Activated CD8-positive, alpha-beta memory T cell treated with anti-CD3 and anti-CD28 coated beads for 48 hours (primary cell): ENCODE results near the gene NR3C1.

ENCODE experiments used
- DNase-seq, 3 experiments: peaks; one replicate each; pipeline ENCODE4 v3.0.0-alpha.2; 2020; ENCODE audit warnings: low read depth in 2 of 3, low spot score in 2 of 3

Gene NR3C1

DNA sequence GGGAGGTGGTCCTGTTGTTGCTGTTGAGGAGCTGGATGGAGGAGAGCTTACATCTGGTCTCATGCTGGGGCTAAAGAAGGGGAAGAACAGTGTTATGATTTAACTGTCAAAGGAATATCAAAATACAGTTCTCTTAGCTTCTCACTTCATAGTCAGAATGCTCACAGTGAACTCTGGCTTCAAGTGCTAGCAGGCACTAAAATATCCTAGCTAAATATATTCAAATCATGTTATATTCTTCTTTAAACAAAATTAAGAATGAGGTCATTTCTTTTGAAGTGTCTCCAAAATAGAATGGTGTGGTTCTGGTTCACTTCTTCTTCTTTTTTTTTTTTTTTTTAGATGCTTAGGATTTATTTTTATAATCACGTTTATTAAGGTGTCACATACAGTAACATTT, 89.4 kb downstream of the NR3C1 start:
- DNase-seq = no peak

DNA sequence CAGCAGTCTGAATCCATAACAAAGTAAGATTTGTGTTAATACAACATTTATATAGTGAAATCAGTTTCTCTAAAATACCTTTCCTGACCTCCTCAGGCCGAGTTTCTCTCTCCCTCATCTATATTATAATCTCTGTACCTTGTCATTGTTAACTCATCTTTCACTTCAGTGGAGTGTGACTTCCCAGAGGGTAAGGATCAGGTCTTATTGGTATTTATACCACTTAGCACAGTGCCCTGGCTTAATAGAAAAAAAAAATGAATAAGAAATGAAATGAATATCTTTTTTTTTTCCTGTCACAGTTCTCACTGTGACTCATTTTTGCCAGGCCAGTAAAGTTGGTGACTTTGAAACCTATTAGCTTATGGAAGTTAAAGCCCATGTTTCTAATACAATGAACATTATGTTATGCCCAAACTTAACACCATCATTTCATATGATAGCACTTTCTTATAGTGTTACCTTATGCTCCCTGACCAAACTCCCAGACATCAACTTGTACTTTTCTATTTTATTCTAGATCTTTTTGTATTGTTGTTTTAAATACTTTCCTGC, 90.1 kb downstream of the NR3C1 start:
- DNase-seq = no peak

GRCh38 chr5:143312822-143313221, 90.7 kb downstream of the NR3C1 start:
- no peak for DNase-seq

DNA sequence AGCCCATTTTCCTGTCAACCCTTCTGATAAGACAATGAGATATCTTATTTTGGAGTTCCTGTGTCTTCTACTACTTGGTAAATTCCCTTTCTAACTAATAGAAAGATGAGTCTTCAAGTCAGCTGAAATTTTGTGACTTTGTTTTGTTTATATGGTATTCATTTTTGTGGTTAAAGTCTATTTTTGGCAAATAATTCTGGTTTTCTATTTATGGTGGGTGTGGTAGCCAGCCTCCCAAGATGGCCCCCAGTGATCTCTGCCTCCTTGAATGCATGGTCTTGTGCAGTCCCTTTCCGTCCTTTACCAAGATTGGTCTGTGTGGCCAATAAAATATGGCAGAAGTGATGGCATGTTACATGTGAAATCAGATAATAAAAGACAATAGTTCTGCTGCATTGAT, 91.5 kb downstream of the NR3C1 start:
- DNase-seq = no peak

- DNase-seq = no peak
These were observed 92.1 kb downstream of the NR3C1 start for GRCh38 chr5:143311428-143311827.

GRCh38 chr5:143309661-143310431, 93.6 kb downstream of the NR3C1 start:
- DNase-seq = no peak

DNA sequence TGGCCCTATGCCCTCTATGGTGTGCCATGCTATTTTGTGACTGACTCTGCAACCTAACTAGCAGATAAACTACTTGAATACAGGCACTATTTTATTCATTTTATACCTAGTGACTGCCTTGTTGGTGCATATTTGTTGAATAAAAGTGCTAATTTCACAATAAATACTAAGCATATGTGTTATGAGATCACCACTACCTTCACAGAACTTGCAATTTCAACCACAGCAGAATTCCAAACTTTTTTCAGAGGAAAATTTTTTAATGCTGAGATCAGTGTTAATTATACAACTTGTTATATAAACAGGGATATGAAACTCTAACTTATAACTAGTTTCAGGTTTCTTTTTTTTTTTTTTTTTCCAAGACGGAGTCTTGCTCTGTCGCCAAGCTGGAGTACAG, 94.8 kb downstream of the NR3C1 start:
- DNase-seq = no peak

DNA sequence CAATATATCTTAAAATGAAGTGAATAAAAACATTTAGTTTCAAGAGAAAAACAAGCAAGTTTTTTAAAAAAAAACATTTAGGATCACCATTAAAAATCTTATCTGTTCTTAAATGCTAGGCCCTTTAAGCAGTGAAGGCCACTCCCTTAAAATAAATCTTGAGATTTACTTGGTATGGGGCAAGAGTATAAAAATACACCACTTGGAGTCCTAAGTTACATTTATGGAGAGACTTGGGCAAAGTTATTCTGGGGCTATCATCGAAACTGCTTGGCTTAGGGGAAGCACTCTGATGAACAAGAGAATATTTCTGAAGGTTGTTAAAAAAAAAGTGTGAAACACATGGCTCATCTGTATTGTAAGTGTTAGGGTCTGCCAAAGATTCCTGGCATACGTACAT, 97.4 kb downstream of the NR3C1 start:
- no peak for DNase-seq

DNA sequence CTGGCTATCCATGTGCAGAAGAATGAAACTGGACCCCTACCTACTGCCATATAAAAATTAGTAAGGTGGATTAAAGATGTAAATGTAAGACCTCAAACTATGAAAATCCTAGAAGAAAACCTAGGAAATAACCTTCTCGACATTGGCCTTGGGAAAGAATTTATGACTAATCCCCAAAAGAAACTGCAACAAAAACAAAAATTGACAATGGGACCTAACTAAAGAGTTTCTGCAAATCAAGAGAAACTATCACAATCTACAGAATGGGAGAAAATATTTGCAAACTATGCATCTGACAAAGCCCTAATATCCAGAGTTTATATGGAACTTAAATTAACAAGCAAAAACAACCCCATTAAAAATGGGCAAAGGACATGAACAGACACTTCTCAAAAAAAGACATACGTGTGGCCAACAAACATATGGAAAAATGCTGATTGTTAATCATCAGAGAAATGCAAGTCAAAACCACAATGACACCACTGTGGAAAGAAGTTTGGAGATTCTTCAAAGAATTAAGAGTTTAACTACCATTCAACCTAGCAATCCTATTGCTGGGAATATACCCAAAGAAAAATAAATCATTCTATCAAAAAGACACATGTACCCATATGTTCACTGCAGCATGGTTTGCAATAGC, 98.5 kb downstream of the NR3C1 start:
- DNase-seq = no peak

DNA sequence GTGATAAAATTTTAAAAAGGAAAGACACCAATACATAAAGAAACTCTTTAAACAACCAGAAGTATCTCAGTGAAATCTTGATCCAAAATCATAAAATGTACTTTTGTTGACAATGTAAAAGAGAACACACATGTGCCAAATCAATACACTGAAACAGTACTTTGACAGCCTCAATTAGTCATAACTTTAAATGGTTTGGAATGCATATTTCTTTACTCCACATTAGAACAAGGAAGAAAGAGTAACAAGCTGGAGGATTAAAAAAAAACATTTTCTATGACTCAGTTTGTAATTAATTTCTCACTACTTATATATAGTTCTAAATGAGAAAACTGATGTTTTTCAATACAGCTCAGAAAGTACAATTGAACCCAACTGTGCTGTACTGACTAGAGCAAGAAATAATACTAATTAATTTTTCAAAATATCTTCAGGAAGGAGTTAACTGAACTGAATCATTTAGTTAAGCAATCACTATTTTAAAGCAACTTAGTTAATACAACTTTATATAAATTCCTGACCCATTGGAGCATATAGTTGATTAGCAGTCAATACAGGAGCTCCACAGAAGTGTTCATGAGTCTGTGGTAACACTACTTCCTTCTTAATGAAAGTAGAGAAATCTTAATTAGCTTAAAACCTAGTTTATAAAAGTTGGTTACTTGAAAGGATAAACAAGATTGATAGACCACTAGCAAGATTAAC, 101.0 kb downstream of the NR3C1 start:
- no peak for DNase-seq

DNA sequence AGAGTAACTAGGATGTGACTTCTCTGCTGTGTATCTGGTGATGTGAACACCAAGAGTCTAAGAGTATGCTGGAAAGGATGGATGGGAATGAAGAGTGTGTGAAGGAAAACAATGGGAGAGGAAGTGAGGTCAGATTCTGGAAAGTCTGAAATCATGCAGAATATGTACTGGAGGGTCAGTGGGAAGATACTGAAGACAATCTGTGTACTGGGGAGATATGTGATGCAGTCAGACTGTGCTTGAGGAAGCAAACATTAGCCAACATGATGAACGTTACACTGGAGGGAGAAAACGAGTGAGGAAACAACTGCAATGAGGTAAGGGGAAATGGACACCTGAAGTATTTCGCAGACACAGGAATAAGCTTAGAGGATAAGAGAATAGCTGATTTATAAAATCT, 105.7 kb downstream of the NR3C1 start:
- no peak for DNase-seq

DNA sequence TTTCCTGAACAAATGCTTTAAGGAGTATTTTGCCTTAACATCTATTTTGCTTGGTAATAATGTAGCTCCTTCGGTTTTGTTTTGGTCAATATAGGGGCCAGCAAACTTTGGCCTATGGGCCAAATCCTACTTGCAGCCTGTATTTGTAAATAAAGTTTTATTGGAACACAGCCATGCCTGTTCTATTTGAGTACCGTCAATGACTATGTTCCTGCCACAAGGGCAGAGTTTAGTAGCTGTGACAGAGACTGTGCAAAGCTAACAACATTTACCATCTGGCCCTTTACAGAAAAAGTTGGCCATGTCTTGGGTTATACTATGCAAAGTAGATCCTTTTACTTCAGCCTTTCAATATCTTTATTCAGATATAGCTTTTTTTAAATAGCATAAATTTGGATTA, 113.4 kb downstream of the NR3C1 start:
- no peak for DNase-seq

DNA sequence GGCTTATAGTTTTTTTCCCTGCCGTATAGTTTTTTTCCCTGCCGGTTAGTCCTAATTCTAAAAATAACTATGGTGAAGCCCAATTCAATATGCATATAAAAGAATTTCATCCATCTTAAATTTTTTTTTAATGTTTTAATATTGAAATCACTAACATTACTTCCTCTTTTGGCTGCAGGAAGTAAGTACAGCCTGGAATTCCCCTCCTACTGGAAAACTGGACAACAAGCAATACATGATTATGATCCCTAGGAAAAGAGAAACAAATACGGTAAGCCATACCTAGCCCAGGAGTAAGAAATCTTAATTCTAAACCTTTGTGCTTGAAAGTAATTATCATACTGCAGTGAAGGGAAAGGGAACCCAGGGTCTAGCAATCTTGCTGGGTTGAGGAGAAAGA, 119.0 kb downstream of the NR3C1 start:
- no peak for DNase-seq

DNA sequence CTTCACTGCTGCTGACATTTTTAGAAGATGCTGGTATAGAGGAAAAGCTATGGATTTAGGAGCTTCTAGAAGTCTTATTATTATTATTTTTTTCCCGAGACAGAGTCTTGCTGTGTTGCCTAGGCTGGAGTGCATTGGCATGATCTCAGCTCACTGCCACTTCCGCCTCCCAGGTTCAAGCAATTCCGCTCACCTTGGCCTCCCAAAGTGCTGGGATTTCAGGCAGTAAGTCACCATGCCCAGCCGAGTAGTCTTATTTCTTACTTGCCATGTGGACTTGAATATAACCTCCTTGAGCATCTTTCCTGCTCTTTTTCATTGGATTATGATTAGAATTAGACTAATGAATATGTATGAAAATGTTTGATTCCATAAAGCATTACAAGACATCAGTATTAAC, 119.5 kb downstream of the NR3C1 start:
- DNase-seq = no peak

DNA sequence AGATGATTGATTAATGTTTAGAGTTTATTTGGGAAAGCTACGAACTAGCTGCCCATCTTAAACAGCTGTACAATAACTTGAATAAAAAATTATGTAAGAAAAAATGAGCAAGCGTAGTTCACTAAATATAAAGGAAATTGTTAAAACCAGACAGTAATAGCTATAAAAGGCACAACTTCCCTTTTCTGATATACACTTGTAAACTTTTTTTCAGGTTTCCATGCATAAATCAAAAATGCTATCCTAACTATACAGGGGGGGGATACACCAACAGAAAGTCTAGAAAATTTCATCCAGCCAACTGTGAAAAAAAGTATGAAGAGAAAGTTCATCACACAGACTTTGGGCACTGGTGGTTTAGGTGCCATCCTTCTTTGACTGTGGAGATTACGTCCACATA, 122.3 kb downstream of the NR3C1 start:
- no peak for DNase-seq

- no peak for DNase-seq
These were observed 123.8 kb downstream of the NR3C1 start for GRCh38 chr5:143279698-143280097.

DNA sequence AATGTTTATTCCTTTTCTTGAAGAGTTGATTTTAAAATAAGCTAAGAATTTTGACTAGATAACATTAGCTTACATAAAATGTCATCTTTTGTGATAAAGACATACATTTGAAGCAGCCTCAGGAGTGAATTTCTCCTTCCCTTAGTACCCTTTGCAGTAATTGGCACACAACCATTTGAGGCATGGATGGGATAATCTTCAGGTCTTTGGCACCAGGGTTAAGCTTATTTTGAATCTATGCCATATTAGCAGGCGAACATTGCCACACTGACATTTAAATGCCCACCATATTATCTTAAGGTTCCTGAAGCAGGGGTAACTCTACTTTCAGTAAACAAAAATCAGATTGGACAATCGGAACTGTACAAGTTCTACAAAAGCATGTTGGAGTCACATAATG, 126.0 kb downstream of the NR3C1 start:
- DNase-seq = no peak

DNA sequence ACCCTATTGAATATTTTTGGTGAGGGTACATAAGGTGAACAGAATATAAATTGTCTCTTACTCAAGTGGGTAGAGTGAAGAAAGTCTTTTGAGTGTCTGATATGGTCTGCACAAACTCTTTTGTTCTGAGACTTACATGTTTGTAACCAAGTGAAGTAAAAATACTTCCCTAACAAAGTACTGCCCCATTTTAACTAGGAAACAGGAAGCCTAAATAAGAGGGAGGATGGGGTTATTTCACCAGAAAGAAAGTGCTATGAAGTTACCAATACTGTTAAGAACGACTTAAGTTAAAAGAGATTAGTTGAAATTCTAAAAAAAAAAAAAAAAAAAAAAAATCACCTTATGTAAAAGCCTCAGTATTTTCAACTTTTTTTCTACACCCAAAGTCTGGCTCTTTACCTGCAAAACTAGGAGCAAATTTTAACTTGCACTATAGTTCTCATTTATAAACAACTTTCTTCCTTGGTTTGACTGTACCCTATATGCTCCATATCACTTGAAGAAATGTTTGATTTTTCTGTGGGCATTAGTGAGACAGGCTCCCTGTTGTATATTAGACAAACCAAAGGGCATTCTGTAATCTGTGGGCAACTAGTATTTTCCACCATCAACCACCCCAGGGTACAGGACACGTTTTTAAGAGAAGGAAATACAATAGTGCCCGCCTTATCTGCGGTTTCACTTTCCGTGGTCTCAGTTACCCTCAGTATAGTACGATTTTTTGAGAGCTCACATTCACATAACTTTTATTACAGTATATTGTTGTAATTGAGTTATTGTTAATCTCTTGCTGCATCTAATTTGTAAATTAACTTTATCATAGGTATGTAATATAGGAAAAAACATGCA, 127.7 kb downstream of the NR3C1 start:
- no peak for DNase-seq

GRCh38 chr5:143274952-143275351, 128.5 kb downstream of the NR3C1 start:
- no peak for DNase-seq

GRCh38 chr5:143271431-143271830, 132.1 kb downstream of the NR3C1 start:
- no peak for DNase-seq

DNA sequence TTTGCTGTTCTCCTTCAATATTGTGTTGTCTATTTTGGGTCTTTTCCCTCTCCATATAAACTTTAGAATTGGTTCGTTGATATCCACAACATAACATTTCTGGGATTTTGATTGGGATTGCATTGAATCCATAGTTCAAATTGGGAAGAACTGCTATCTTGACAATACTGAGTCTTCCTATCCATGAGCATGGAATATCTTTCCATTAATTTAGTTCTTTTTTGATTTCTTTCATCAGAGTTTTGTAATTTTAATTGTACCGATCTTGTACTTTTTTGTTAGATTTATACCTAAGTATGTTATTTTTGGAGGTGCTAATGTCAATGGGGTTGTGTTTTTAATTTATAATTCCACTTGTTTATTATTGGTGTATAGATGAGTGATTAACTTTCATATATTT, 135.1 kb downstream of the NR3C1 start:
- DNase-seq = no peak
